HepG2 (cell line): Measurements from ENCODE around the gene PRR23E. TPM values are rescaled to one million over a fixed set of nuclear protein-coding genes. Genes with fewer than 3 reads are reported as not detected.

Experiments used
- ATAC-seq: fragments of 200-7000 bp; cut with Tn5 transposase; 3 replicates; pipeline ENCODE4 v1.9.1; 2020; ENCODE audit warnings: mild to moderate bottlenecking, moderate library complexity
- BruUV-seq: library from RNA; stranded (reverse); fragments of 400-500 nt; replicated peaks from 2 replicates; lab custom pipeline; 2021; lab: Mats Ljungman, UMichigan
- CTCF ChIA-PET: fragments of 300-600 bp; formaldehyde crosslinking; extraction: SDS; loops from one replicate; lab custom pipeline; 2021; ENCODE audit warnings: low total read pairs, inconsistent platforms, low intra/inter-chr PET ratio; lab: Yijun Ruan, JAX
- POLR2A ChIA-PET: fragments of 350-600 bp; sonication (Branson Sonifier 250); formaldehyde crosslinking; loops from one replicate; lab custom pipeline; 2020; ENCODE audit warnings: antibody characterized with exemption, inconsistent platforms; lab: Yijun Ruan, JAX
- DNase-seq: peaks from one replicate; pipeline ENCODE4 v3.0.0-alpha.2; 2015; ENCODE audit warnings: low spot score
- FAIRE-seq: peaks from 3 replicates; lab custom pipeline; 2011; peaks lifted over from hg19 to GRCh38; lab: Jason Lieb, UNC
- H2AFZ ChIP-seq: one replicate; pipeline ENCODE4 v1.6.1; 2011; ENCODE audit warnings: low read length, inconsistent platforms
- H3K27ac ChIP-seq: fragments of 300-600 bp; 3 replicates; pipeline ENCODE4 v1.8.0; 2011; ENCODE audit warnings: mixed run types, mild to moderate bottlenecking, mixed read lengths, low read length, inconsistent platforms; ENCODE audit not compliant: insufficient read depth; ENCODE audit errors: extremely low read length
- H3K27me3 ChIP-seq, 2 experiments: fragments of 200-600 bp in 1 of 2; 2 replicates in 1 of 2; 3 replicates in 1 of 2; pipeline versions ENCODE4 v1.6.0 to v1.8.0; 2011; ENCODE audit warnings: low read length in 2 of 2, mild to moderate bottlenecking in 2 of 2, moderate library complexity in 2 of 2, inconsistent platforms in 1 of 2; ENCODE audit not compliant: insufficient read depth in 2 of 2, control insufficient read depth in 1 of 2
- H3K36me3 ChIP-seq, 2 experiments: fragments of 200-600 bp in 1 of 2; replicated peaks in 1 of 2; 2 replicates in 1 of 2; 3 replicates in 1 of 2; pipeline versions ENCODE4 v1.5.1 to v1.8.0; 2011; ENCODE audit warnings: low read length in 2 of 2, inconsistent platforms in 1 of 2; ENCODE audit not compliant: insufficient read depth in 2 of 2, control insufficient read depth in 1 of 2
- H3K4me1 ChIP-seq: 2 replicates; pipeline ENCODE4 v1.5.1; 2012; ENCODE audit warnings: low read length, inconsistent platforms; ENCODE audit not compliant: insufficient read depth
- H3K4me2 ChIP-seq: 2 replicates; pipeline ENCODE4 v1.6.0; 2011; ENCODE audit warnings: low read depth, low read length, inconsistent platforms
- H3K4me3 ChIP-seq, 3 experiments: fragments of 200-600 bp in 1 of 3; sonication (generic), shearing (Covaris generic) in 1 of 3; replicated peaks in 1 of 3; 2 replicates each; pipeline ENCODE4 v1.5.1; 2011 to 2016; ENCODE audit warnings: low read length in 3 of 3, inconsistent platforms in 2 of 3, low read depth in 2 of 3, mild to moderate bottlenecking in 2 of 3, control low read depth in 1 of 3, mixed read lengths in 1 of 3; ENCODE audit not compliant: insufficient read depth in 1 of 3
- H3K79me2 ChIP-seq: one replicate; pipeline ENCODE4 v1.6.1; 2011; ENCODE audit warnings: low read length, inconsistent platforms; ENCODE audit not compliant: insufficient read depth
- H3K9ac ChIP-seq: 2 replicates; pipeline ENCODE4 v1.6.0; 2011; ENCODE audit warnings: mild to moderate bottlenecking, low read depth, low read length, inconsistent platforms; ENCODE audit not compliant: insufficient read depth
- H3K9me3 ChIP-seq: 2 replicates; pipeline ENCODE4 v1.5.1; 2012; ENCODE audit warnings: mild to moderate bottlenecking, low read length
- H4K20me1 ChIP-seq: 2 replicates; pipeline ENCODE4 v1.6.0; 2011; ENCODE audit warnings: inconsistent platforms, mild to moderate bottlenecking, low read length, moderate library complexity; ENCODE audit not compliant: insufficient read depth
- AHR ChIP-seq: IDR thresholded peaks from 2 replicates; pipeline ENCODE4 v1.6.1; 2018; ENCODE audit warnings: missing genetic modification reagents, missing compliant biosample characterization
- AKAP8 ChIP-seq: sonication (generic); formaldehyde crosslinking; IDR thresholded peaks from 2 replicates; pipeline ENCODE4 v1.5.1; 2020; ENCODE audit warnings: mild to moderate bottlenecking, missing genetic modification reagents
- GABPA ChIP-seq, 2 experiments: IDR thresholded peaks; 2 replicates each; pipeline ENCODE4 v1.6.1; 2011 to 2016; ENCODE audit warnings: low read depth in 2 of 2, low read length in 1 of 2, missing biosample characterization in 1 of 2, missing genetic modification characterization in 1 of 2
- GTF2F1 ChIP-seq: fragments of 150-350 bp; IDR thresholded peaks from 2 replicates; pipeline ENCODE4 v1.6.1; 2014; ENCODE audit warnings: low read length
- JUN ChIP-seq: sonication (generic); formaldehyde crosslinking; IDR thresholded peaks from 2 replicates; pipeline ENCODE4 v1.4.0; 2020; ENCODE audit warnings: mild to moderate bottlenecking, missing genetic modification reagents
- ZBTB1 ChIP-seq: sonication (generic); formaldehyde crosslinking; IDR thresholded peaks from 2 replicates; pipeline ENCODE4 v1.4.0; 2020; ENCODE audit warnings: missing genetic modification reagents, borderline replicate concordance
- ZBTB21 ChIP-seq: sonication (generic); formaldehyde crosslinking; IDR thresholded peaks from 2 replicates; pipeline ENCODE4 v1.4.0; 2020; ENCODE audit warnings: missing genetic modification reagents
- ZNF17 ChIP-seq: sonication (generic); formaldehyde crosslinking; IDR thresholded peaks from 2 replicates; pipeline ENCODE4 v1.5.0; 2020; ENCODE audit warnings: mild to moderate bottlenecking, missing genetic modification reagents
- ZNF335 ChIP-seq: sonication (generic); formaldehyde crosslinking; IDR thresholded peaks from 2 replicates; pipeline ENCODE4 v1.4.0; 2020; ENCODE audit warnings: missing genetic modification reagents
- ZNF761 ChIP-seq: sonication (generic); formaldehyde crosslinking; conservative IDR thresholded peaks from 2 replicates; pipeline ENCODE4 v1.4.0; 2020; ENCODE audit warnings: mild to moderate bottlenecking, missing genetic modification reagents
- WGBS: methylation state at CpG from one replicate; pipeline ENCODE4 v1.1.6; 2017; ENCODE audit warnings: low lambda C conversion rate; 5-methylcytosine and 5-hydroxymethylcytosine counted together
- in situ Hi-C: cut with HindIII; loops from 2 replicates; pipeline ENCODE4 v1.10.0; 2017; ENCODE audit warnings: low pct_unique_long_range_greater_than_20kb; ENCODE audit not compliant: extremely low pct_ligation_motif_present
- intact Hi-C: fragments of 100-400 bp; cut with micrococcal nuclease; formaldehyde crosslinking; loops from one replicate; pipeline ENCODE4 v1.10.0; 2022; ENCODE audit not compliant: unreplicated experiment
- polyA plus RNA-seq, 8 experiments: library from polyadenylated mRNA; depleted of rRNA in 3 of 8; stranded (reverse) in 7 of 8; unstranded in 1 of 8; fragments of >200 nt; fragmentation: Illumina TruSeq in 4 of 8; extraction: Trizol in 4 of 8; gene quantifications; 2 replicates each; pipeline versions ENCODE4 v1.2.1 to v1.2.3, GENCODE V29; 2011 to 2016; ENCODE audit warnings: low read depth in 4 of 8, missing spikeins in 1 of 8, mixed read lengths in 1 of 8; ENCODE audit not compliant: insufficient read depth in 1 of 8
- total RNA-seq, 5 experiments: library from RNA; depleted of rRNA; stranded (reverse); fragments of >200 nt; fragmentation: Illumina TruSeq; extraction: Trizol; gene quantifications; 2 replicates each; pipeline ENCODE4 v1.2.3, GENCODE V29; 2016; ENCODE audit warnings: low read depth in 1 of 5
- TF ChIP-seq, protein P1 (sequence below): sonication (generic); formaldehyde crosslinking; IDR thresholded peaks from 2 replicates; pipeline ENCODE4 v1.4.0; 2020; ENCODE audit warnings: low read depth, mild to moderate bottlenecking, missing genetic modification reagents
- TF ChIP-seq, protein P2 (sequence below): sonication (generic); formaldehyde crosslinking; IDR thresholded peaks from 2 replicates; pipeline ENCODE4 v1.8.0; 2022; ENCODE audit warnings: missing genetic modification reagents, mild to moderate bottlenecking, moderate library complexity, borderline replicate concordance

Gene PRR23E
- total and polyA plus RNA-seq, 2 of the 13 experiments (the other 11 are each of a cell fraction or from before 2014, with no cell fraction given) = not detected

GRCh38 chr3:127195417-127195816 is 2.5 kb downstream of the PRR23E start:
- ChIA-PET POLR2A (no interaction called here), CTCF (no interaction called here)
- FAIRE-seq = no peak
- Histone ChIP-seq H3K4me1 (peaks cover 16% of the 10 kb centered on the region), H4K20me1 (no peaks in the 10 kb centered on the region), H3K27me3 (peaks cover 0 to 10% of the 10 kb centered on the region in 2 experiments; a peak in 1 of 5 replicates), H2AFZ (no peak overlapping the region), H3K27ac (no peak overlapping the region), H3K79me2 (no peaks in the 10 kb centered on the region), H3K9me3 (peaks cover 18% of the 10 kb centered on the region), H3K9ac (no peak overlapping the region), H3K4me2 (no peak overlapping the region), H3K4me3 (no peak overlapping the region), H3K36me3 (no peaks in the 10 kb centered on the region)
- no peak for DNase-seq
- BruUV-seq = no TSS peak
- ATAC-seq = no peak
- intact Hi-C loops (no loop called here), in situ Hi-C loops (no loop called here)
- TF ChIP-seq ZBTB21 (no peak), ZNF761 (CRISPR knock-in tag) (no peak), ZNF335 (CRISPR knock-in tag) (no peak), ZBTB1 (no peak), AKAP8 (CRISPR knock-in tag) (no peak), GTF2F1 (no peak), ZNF17 (CRISPR knock-in tag) (no peak), GABPA (IDR thresholded peaks at IDR 0.05; ENCODE audit: low read depth, low read length) (no peak), GABPA (CRISPR knock-in tag; IDR thresholded peaks at IDR 0.05; ENCODE audit: low read depth) (no peak), JUN (no peak), AHR (CRISPR knock-in tag) (no peak)
- TF ChIP-seq, protein P1, sequence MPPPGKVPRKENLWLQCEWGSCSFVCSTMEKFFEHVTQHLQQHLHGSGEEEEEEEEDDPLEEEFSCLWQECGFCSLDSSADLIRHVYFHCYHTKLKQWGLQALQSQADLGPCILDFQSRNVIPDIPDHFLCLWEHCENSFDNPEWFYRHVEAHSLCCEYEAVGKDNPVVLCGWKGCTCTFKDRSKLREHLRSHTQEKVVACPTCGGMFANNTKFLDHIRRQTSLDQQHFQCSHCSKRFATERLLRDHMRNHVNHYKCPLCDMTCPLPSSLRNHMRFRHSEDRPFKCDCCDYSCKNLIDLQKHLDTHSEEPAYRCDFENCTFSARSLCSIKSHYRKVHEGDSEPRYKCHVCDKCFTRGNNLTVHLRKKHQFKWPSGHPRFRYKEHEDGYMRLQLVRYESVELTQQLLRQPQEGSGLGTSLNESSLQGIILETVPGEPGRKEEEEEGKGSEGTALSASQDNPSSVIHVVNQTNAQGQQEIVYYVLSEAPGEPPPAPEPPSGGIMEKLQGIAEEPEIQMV (CRISPR knock-in tag) = no peak
- TF ChIP-seq, protein P2, sequence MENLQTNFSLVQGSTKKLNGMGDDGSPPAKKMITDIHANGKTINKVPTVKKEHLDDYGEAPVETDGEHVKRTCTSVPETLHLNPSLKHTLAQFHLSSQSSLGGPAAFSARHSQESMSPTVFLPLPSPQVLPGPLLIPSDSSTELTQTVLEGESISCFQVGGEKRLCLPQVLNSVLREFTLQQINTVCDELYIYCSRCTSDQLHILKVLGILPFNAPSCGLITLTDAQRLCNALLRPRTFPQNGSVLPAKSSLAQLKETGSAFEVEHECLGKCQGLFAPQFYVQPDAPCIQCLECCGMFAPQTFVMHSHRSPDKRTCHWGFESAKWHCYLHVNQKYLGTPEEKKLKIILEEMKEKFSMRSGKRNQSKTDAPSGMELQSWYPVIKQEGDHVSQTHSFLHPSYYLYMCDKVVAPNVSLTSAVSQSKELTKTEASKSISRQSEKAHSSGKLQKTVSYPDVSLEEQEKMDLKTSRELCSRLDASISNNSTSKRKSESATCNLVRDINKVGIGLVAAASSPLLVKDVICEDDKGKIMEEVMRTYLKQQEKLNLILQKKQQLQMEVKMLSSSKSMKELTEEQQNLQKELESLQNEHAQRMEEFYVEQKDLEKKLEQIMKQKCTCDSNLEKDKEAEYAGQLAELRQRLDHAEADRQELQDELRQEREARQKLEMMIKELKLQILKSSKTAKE = no peak
- 57% methylated on average over 6 of the region's 6 CpGs for WGBS
